ENCODE results near the gene TTLL8.

Gene TTLL8

DNA sequence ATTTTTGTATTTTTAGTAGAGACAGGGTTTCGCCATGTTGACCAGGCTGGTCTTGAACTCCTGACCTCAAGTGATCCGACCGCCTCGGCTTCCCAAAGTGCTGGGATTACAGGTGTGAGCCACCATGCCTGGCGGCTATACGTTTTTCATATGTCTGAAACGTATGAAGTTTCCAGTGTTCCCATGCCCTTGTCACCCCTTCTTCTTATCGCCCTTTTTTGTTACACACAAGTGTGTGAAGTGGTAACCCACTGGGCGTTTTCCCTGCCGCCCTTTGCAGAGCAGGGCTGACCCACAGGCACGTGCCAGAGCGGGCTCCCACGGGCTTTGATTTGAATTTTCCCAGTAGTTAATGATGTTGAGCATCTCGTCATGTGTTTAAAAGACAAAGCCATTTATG is 80.5 kb downstream of the TTLL8 start:
- DNase-seq = no peak

DNA sequence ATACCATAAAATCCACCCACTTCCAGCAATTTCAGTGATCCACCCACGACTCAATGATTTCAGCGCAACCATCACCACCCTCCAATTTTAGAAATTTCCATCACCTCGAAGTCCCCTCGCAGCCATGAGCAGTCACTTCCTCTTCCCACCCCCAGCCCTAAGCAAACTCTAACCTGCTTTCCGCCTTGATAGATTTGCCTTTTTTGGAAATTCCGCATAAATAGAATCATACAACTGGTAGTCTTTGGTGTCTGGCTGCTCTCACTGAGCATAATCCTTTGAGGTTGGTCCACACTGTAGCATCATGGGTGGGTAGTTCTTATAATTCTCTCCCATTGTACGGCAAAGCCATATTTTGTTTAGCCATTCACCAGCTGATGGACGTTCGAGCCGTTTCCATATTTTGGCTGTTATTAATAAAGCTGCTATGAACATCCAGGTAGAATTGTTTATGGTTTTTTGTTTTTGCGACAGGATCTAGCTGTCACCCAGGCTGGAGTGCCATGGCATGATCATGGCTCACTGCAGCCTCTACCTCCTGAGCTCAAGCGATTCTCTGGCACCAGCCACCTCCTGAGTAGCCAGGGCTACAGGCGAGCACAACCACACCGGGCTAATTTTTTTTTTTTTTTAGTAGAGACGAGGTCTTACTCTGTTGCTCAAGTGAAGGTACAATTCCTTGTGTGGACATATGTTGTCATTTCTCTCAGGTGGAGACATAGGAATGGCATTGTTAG is 81.5 kb downstream of the TTLL8 start:
- DNase-seq = no peak

GRCh38 chr22:49975543-49976389 is 82.3 kb downstream of the TTLL8 start:
- no peak for DNase-seq

GRCh38 chr22:49973018-49973961 is 84.8 kb downstream of the TTLL8 start:
- DNase-seq = no peak

GRCh38 chr22:49972163-49973017 is 85.7 kb downstream of the TTLL8 start:
- DNase-seq = no peak

- DNase-seq = no peak
Measured at GRCh38 chr22:49971232-49972162, 86.6 kb downstream of the TTLL8 start.

DNA sequence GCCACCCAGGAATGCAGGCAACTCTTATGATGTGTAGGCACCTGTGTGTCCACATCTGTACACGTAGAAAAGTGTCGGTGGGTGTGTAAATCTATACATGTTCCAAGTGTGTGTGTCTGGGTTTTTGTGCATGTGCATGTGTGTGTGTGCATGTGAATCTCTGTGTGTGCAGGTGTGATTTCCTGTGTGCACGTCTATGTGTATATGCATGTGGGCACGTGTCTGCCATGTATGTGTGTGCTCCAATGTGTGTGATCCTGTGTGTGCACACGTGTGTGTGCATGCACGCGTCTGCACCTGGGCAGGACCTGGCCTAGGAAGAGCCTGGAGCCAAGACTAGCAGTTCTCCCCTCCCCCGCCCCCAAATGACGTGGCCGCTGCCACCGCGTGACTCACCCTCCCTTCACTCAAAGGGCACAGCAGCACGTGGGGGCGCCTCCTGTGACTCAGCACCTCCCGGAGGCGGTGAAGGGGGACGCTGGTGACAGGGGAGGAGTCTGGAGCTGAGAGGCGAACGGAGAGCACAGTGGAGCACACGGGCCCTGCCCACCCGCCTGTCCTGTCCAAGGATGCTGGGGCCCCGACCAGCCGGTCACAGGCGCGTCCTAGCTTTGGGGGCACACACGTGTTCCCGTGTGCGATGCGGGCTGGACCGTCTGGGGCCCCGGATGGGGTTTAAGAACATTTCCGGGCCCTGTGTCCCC is 87.4 kb downstream of the TTLL8 start:
- peak; percentile 69 for DNase-seq

- DNase-seq = no peak
Measured at GRCh38 chr22:49969751-49970527, 88.2 kb downstream of the TTLL8 start.

DNA sequence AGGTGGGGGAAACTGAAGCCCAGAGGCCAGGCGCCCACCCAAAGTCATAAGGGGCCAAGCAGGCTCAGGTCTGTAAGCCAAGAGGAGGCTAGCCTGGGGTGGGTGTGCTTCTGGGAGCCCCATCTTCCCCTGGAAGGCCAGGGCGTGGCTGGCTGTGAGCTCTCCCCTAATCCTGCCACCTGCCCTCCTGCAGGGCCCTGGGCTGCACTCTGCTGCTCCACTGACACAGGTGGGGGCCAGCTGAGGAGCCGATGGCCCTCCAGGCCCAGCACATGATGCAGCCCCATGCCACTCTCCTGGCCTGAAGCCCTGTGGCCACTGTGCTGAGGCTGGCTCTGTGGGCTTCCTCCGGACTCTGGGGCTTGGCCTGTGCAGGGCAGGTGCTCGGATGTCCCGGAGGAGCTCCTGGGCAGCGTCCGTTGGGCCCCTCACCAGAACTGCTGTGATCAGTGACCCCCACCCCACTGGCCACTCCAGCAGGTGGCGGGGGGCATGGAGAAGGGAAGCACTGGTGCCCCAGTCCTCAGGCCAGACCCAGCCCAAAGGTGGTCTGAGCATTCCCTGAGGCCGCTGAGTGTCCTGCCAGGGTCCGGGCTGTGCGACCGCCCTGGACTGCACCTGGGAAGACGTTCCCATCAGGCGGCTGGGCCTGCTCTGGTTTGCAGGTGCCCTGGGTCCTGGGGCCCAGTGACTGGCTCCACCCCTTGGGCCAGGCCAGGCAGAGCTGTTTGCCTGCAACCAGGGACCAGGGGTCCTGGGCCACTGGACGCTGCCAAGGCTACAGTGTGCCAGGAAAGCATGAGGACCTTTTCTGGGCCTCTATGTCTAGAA is 89.1 kb downstream of the TTLL8 start:
- DNase-seq = no peak

Measured in NCI-H1048 (cell line).